IPS-18c (cell line): ENCODE measurements around the gene SNAPC5.
"Not testable (repeated sequence)": the region's sequence is repeated elsewhere in the genome, so short reads cannot be mapped to it uniquely, and the experiment has no call there.

ENCODE experiments used
- H3K4me3 ChIP-seq: 2 replicates; pipeline ENCODE4 v1.7.0; 2013; ENCODE audit warnings: low read depth, mild to moderate bottlenecking, low read length, moderate library complexity; ENCODE audit not compliant: insufficient read depth
- H3K9me3 ChIP-seq: one replicate; pipeline ENCODE4 v1.6.1; 2013; ENCODE audit warnings: mild to moderate bottlenecking, low read length, moderate library complexity; ENCODE audit not compliant: control insufficient read depth, insufficient read depth

Gene SNAPC5

GRCh38 chr15:66472176-66472999 lies 25.2 kb downstream of the SNAPC5 start:
- Histone ChIP-seq H3K4me3 (no peak overlapping the region), H3K9me3 (no peaks in the 10 kb centered on the region)

- H3K4me3 ChIP-seq, H3K9me3 ChIP-seq: not testable (repeated sequence)
Measured at GRCh38 chr15:66470825-66471224, 26.7 kb downstream of the SNAPC5 start.

GRCh38 chr15:66467162-66468040 lies 30.2 kb downstream of the SNAPC5 start:
- not testable (repeated sequence) for H3K4me3 ChIP-seq, H3K9me3 ChIP-seq

GRCh38 chr15:66465294-66465693 lies 32.3 kb downstream of the SNAPC5 start:
- H3K4me3 ChIP-seq, H3K9me3 ChIP-seq: not testable (repeated sequence)

- H3K4me3 ChIP-seq: no peak overlapping the region
Measured at GRCh38 chr15:66462627-66463026, 34.9 kb downstream of the SNAPC5 start.

GRCh38 chr15:66461917-66462316 lies 35.6 kb downstream of the SNAPC5 start:
- no peaks in the 10 kb centered on the region for H3K9me3 ChIP-seq
- no peak overlapping the region for H3K4me3 ChIP-seq

More at GRCh38 chr15:66462627-66463026, 34.9 kb downstream of the SNAPC5 start:
- no peaks in the 10 kb centered on the region for H3K9me3 ChIP-seq

GRCh38 chr15:66461294-66461693 lies 36.3 kb downstream of the SNAPC5 start:
- not testable (repeated sequence) for H3K9me3 ChIP-seq, H3K4me3 ChIP-seq

GRCh38 chr15:66459818-66460615 lies 37.5 kb downstream of the SNAPC5 start:
- Histone ChIP-seq H3K4me3 (no peak overlapping the region), H3K9me3 (no peaks in the 10 kb centered on the region)

- Histone ChIP-seq H3K9me3 (no peaks in the 10 kb centered on the region), H3K4me3 (no peak overlapping the region)
Measured at GRCh38 chr15:66456211-66456610, 41.4 kb downstream of the SNAPC5 start.

GRCh38 chr15:66454143-66454542 lies 43.4 kb downstream of the SNAPC5 start:
- H3K9me3 ChIP-seq: no peaks in the 10 kb centered on the region
- H3K4me3 ChIP-seq: no peak overlapping the region

GRCh38 chr15:66452971-66453580 lies 44.5 kb downstream of the SNAPC5 start:
- no peaks in the 10 kb centered on the region for H3K9me3 ChIP-seq

GRCh38 chr15:66452420-66452819 lies 45.1 kb downstream of the SNAPC5 start:
- Histone ChIP-seq H3K4me3 (no peak overlapping the region), H3K9me3 (no peaks in the 10 kb centered on the region)

More at GRCh38 chr15:66452971-66453580, 44.5 kb downstream of the SNAPC5 start:
- no peak overlapping the region for H3K4me3 ChIP-seq
